DMS53 (cell line): ENCODE results near the gene OTUB1.
"Not testable (repeated sequence)": the region's sequence is repeated elsewhere in the genome, so short reads cannot be mapped to it uniquely, and the experiment has no call there.

Source experiments
- DNase-seq: peaks from one replicate; lab custom pipeline; 2025; lab: John Stamatoyannopoulos, UW

OTUB1 gene

GRCh38 chr11:64047373-64047772 is 61.1 kb downstream of the OTUB1 start:
- DNase-seq, result not testable (repeated sequence)
